ENCODE data around the gene PTPRC.
"Not testable (repeated sequence)": the region's sequence is repeated elsewhere in the genome, so short reads cannot be mapped to it uniquely, and the experiment has no call there.

Gene PTPRC

DNA sequence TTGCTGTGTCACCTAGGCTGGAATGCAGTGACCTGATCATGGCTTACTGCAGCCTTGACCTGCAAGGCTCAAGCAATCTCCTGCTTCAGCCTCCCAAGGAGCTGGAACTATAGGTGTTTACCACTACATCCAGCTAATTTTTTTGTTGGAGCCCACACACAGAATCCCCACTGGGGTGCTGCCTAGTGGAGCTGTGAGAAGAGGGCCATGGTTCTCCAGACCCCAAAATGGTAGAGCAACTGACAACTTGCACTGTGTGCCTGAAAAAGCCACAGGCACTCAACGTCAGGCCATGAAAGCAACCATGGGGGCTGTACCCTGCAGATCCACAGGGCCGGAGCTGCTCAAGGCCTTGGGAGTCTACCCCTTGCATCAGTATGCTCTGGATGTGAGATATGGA, 39.1 kb upstream of the PTPRC start:
- no peak for TF ChIP-seq MYC (IDR thresholded peaks at IDR 0.05; ENCODE audit: low read depth, low read length)
- TF ChIP-seq POLR2A (IDR thresholded peaks at IDR 0.05; ENCODE audit: extremely low read depth, insufficient read length): no peak
- TF ChIP-seq, protein P1, sequence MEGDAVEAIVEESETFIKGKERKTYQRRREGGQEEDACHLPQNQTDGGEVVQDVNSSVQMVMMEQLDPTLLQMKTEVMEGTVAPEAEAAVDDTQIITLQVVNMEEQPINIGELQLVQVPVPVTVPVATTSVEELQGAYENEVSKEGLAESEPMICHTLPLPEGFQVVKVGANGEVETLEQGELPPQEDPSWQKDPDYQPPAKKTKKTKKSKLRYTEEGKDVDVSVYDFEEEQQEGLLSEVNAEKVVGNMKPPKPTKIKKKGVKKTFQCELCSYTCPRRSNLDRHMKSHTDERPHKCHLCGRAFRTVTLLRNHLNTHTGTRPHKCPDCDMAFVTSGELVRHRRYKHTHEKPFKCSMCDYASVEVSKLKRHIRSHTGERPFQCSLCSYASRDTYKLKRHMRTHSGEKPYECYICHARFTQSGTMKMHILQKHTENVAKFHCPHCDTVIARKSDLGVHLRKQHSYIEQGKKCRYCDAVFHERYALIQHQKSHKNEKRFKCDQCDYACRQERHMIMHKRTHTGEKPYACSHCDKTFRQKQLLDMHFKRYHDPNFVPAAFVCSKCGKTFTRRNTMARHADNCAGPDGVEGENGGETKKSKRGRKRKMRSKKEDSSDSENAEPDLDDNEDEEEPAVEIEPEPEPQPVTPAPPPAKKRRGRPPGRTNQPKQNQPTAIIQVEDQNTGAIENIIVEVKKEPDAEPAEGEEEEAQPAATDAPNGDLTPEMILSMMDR (IDR thresholded peaks at IDR 0.05; ENCODE audit: low read depth, low read length): no peak
- TF ChIP-seq MAX (IDR thresholded peaks at IDR 0.05; ENCODE audit: low read depth, low read length): no peak
- no peak overlapping the region for H3K4me3 ChIP-seq (ENCODE audit: low read depth, low read length)
- no peak for DNase-seq (ENCODE audit: low read depth)

- no peak overlapping the region for H3K4me3 ChIP-seq (ENCODE audit: low read depth, low read length)
- TF ChIP-seq MYC (IDR thresholded peaks at IDR 0.05; ENCODE audit: low read depth, low read length) (no peak), MAX (IDR thresholded peaks at IDR 0.05; ENCODE audit: low read depth, low read length) (no peak)
- no peak for DNase-seq (ENCODE audit: low read depth)
Observed at GRCh38 chr1:198600906-198601305, 37.9 kb upstream of the PTPRC start.

DNA sequence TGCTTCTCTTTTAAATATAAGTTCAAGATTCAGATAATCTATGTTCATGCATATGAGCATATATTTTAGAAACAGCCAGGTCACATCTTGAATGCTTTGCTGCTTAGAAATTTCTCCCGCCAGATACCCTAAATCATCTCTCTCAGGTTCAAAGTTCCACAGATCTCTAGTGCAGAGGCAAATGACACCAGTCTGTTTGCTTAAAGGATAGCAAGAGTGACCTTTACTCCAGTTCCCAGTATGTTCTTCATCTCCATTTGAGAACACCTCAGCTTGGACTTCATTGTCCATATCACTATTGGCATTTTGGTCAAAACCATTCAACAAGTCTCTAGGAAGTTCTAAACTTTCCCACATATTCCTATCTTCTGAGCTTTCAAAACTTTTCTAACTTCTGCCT, 37.5 kb upstream of the PTPRC start:
- DNase-seq (ENCODE audit: low read depth): not testable (repeated sequence)

GRCh38 chr1:198601936-198602889, 36.6 kb upstream of the PTPRC start:
- DNase-seq (ENCODE audit: low read depth): no peak
- H3K4me3 ChIP-seq (ENCODE audit: low read depth, low read length): no peak overlapping the region
- TF ChIP-seq MAX (IDR thresholded peaks at IDR 0.05; ENCODE audit: low read depth, low read length) (no peak), POLR2A (IDR thresholded peaks at IDR 0.05; ENCODE audit: extremely low read depth, insufficient read length) (no peak), MYC (IDR thresholded peaks at IDR 0.05; ENCODE audit: low read depth, low read length) (no peak)
- TF ChIP-seq, protein P1 (IDR thresholded peaks at IDR 0.05; ENCODE audit: low read depth, low read length): no peak

More for the DNA sequence above, 37.5 kb upstream of the PTPRC start:
- not testable (repeated sequence) for H3K4me3 ChIP-seq (ENCODE audit: low read depth, low read length)

- no peak for DNase-seq (ENCODE audit: low read depth)
- H3K4me3 ChIP-seq (ENCODE audit: low read depth, low read length): no peak overlapping the region
- no peak for TF ChIP-seq MAX (IDR thresholded peaks at IDR 0.05; ENCODE audit: low read depth, low read length)
Observed at GRCh38 chr1:198604975-198605374, 33.9 kb upstream of the PTPRC start.

GRCh38 chr1:198605406-198605805, 33.4 kb upstream of the PTPRC start:
- TF ChIP-seq MYC (IDR thresholded peaks at IDR 0.05; ENCODE audit: low read depth, low read length) (no peak), POLR2A (IDR thresholded peaks at IDR 0.05; ENCODE audit: extremely low read depth, insufficient read length) (no peak), MAX (IDR thresholded peaks at IDR 0.05; ENCODE audit: low read depth, low read length) (no peak)
- TF ChIP-seq, protein P1 (IDR thresholded peaks at IDR 0.05; ENCODE audit: low read depth, low read length): no peak
- DNase-seq (ENCODE audit: low read depth): peak; percentile 28

GRCh38 chr1:198606020-198606438, 32.8 kb upstream of the PTPRC start:
- TF ChIP-seq MAX (IDR thresholded peaks at IDR 0.05; ENCODE audit: low read depth, low read length) (no peak), POLR2A (IDR thresholded peaks at IDR 0.05; ENCODE audit: extremely low read depth, insufficient read length) (no peak), MYC (IDR thresholded peaks at IDR 0.05; ENCODE audit: low read depth, low read length) (no peak)
- TF ChIP-seq, protein P1 (IDR thresholded peaks at IDR 0.05; ENCODE audit: low read depth, low read length): no peak
- no peak overlapping the region for H3K4me3 ChIP-seq (ENCODE audit: low read depth, low read length)
- DNase-seq (ENCODE audit: low read depth): no peak

More at GRCh38 chr1:198605406-198605805, 33.4 kb upstream of the PTPRC start:
- no peak overlapping the region for H3K4me3 ChIP-seq (ENCODE audit: low read depth, low read length)

All from NB4 (cell line).